ENCODE results near the gene ZFP69. TPM values are rescaled to one million over a fixed set of nuclear protein-coding genes. Genes with fewer than 3 reads are reported as not detected.
A peak's percentile ranks its signal among the peaks of the same experiment; 100 is the strongest.

Gene ZFP69
- total and polyA plus RNA-seq, 9 donors, result 1.9 to 5.4 (median 3.6) TPM

DNA sequence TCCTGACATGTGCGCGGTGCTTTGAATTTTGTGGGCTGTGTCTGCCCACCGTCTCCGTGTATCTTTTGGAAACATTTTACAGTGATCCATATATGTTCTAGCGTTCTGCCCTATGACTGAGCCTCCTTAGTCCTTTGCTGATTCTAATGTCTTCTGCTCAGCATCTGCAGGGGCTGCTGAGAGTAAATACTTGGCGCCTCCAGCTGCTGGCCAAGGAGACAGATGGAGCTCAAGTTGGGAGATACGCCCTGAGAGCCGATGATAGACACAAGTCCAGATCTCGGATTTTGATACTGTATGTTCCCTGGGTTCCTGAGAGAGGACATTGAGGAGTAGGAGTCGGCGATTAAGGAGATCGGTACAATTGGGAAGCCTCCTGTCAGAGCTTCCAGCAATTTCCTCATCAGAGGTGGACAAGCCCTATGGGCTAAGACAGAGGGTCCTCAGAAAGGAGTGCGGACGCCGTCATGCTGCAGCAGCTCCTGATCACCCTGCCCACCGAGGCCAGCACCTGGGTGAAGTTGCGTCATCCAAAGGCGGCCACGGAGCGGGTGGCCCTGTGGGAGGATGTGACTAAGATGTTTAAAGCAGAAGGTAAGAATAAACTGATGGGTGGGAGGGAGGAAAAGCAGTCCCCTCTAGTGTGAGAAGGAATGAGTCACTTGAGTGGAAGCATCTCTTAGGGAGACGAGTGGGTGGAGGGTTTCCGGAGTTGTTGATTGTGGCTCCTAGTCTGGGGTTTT, 26.4 kb upstream of the ZFP69 start:
- TF ChIP-seq POLR2A (IDR thresholded peaks at IDR 0.05) (no peak), EP300 (IDR thresholded peaks at IDR 0.05) (no peak), CTCF (IDR thresholded peaks at IDR 0.05) (no peak)
- H3K27ac ChIP-seq, result peak overlapping the region in 1 of 2 donors; percentile 56
- WGBS, 3 donors, result 18 to 21% (median 18%) methylated on average over 22 of the region's 22 CpGs
- no peaks in the 10 kb centered on the region for H3K9me3 ChIP-seq
- peak in 3 of 5 donors; percentile 25 to 40 (median 30) for DNase-seq
- H3K4me1 ChIP-seq (ENCODE audit: insufficient read depth), result peaks cover 2% of the 10 kb centered on the region
- no peaks in the 10 kb centered on the region for H3K36me3 ChIP-seq
- intact Hi-C loops (cut with DNase I), result no loop called here
- H3K4me3 ChIP-seq, result peak overlapping the region; percentile 75
- no peaks in the 10 kb centered on the region for H3K27me3 ChIP-seq

- H3K36me3 ChIP-seq, result no peaks in the 10 kb centered on the region
- TF ChIP-seq POLR2A (IDR thresholded peaks at IDR 0.05) (no peak), CTCF (IDR thresholded peaks at IDR 0.05) (no peak), EP300 (IDR thresholded peaks at IDR 0.05) (no peak)
- intact Hi-C loops (cut with DNase I), result no loop called here
- H3K9me3 ChIP-seq, result no peaks in the 10 kb centered on the region
- H3K4me3 ChIP-seq, result no peak overlapping the region
- WGBS, 3 donors, result 83 to 100% (median 96%) methylated on average over 1 of the region's 1 CpG
- peaks cover 2% of the 10 kb centered on the region for H3K4me1 ChIP-seq (ENCODE audit: insufficient read depth)
- no peak for DNase-seq
- H3K27me3 ChIP-seq, result no peaks in the 10 kb centered on the region
- H3K27ac ChIP-seq, result no peak overlapping the region
Observed at GRCh38 chr1:40451238-40451585, 25.9 kb upstream of the ZFP69 start.

DNA sequence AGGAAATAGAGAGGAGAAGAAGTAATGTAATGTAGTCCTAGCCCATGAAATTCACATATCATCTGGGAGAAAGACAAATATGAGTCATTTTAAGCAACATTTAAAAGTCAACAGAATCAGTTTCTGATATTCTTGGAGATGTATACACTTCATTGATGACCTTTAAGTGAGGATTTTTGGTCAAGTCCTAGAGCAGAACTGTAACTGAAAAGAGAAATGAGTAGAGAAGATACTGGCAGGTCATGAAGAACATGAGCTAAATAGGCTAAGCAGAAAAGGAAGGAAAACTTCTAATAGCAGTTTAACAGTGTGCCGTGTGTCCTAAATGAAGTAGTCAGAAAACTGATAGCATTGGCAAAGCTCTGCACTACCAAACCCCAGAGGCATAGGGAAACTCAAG, 22.2 kb upstream of the ZFP69 start:
- H3K27me3 ChIP-seq, result no peaks in the 10 kb centered on the region
- no peak overlapping the region for H3K27ac ChIP-seq
- peaks cover 2% of the 10 kb centered on the region for H3K4me1 ChIP-seq (ENCODE audit: insufficient read depth)
- peaks cover 0 to 13% of the 10 kb centered on the region in 2 donors for H3K9me3 ChIP-seq
- no peaks in the 10 kb centered on the region for H3K36me3 ChIP-seq
- no peak for TF ChIP-seq POLR2A (IDR thresholded peaks at IDR 0.05)
- TF ChIP-seq CTCF (IDR thresholded peaks at IDR 0.05), result no peak
- no peak for TF ChIP-seq EP300 (IDR thresholded peaks at IDR 0.05)
- intact Hi-C loops (cut with DNase I), result no loop called here
- WGBS, 3 donors, result 96 to 100% (median 100%) methylated on average over 1 of the region's 1 CpG
- no peak overlapping the region for H3K4me3 ChIP-seq
- no peak for DNase-seq

DNA sequence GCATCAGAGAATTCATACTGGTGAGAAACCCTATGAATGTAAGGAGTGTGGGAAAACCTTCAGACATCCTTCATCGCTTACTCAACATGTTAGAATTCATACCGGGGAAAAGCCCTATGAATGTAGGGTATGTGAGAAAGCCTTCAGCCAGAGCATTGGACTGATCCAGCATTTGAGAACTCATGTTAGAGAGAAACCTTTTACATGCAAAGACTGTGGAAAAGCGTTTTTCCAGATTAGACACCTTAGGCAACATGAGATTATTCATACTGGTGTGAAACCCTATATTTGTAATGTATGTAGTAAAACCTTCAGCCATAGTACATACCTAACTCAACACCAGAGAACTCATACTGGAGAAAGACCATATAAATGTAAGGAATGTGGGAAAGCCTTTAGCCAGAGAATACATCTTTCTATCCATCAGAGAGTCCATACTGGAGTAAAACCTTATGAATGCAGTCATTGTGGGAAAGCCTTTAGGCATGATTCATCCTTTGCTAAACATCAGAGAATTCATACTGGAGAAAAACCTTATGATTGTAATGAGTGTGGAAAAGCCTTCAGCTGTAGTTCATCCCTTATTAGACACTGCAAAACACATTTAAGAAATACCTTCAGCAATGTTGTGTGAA, 14.0 kb upstream of the ZFP69 start:
- intact Hi-C loops (cut with DNase I), result no loop called here
- no peak for DNase-seq
- no peaks in the 10 kb centered on the region for H3K4me1 ChIP-seq (ENCODE audit: insufficient read depth)
- no peak overlapping the region for H3K4me3 ChIP-seq
- H3K27ac ChIP-seq, result no peak overlapping the region
- no peaks in the 10 kb centered on the region for H3K36me3 ChIP-seq
- no peaks in the 10 kb centered on the region for H3K27me3 ChIP-seq
- 95 to 97% (median 97%) methylated on average over 3 of the region's 3 CpGs for WGBS, 3 donors
- TF ChIP-seq POLR2A (IDR thresholded peaks at IDR 0.05) (no peak), CTCF (IDR thresholded peaks at IDR 0.05) (no peak), EP300 (IDR thresholded peaks at IDR 0.05) (no peak)
- H3K9me3 ChIP-seq, result peaks cover 4 to 29% of the 10 kb centered on the region in 2 donors
